GM21360 (cell line): ENCODE results near the gene CATSPERZ.

ENCODE experiments used
- ATAC-seq: cut with Tn5 transposase; IDR thresholded peaks from one replicate; pipeline ENCODE4 v1.9.1; 2021; ENCODE audit warnings: mild to moderate bottlenecking, moderate library complexity; ENCODE audit not compliant: unreplicated experiment

CATSPERZ gene

GRCh38 chr11:64352995-64353714 is 53.0 kb downstream of the CATSPERZ start:
- no peak for ATAC-seq

- no peak for ATAC-seq
Measured at GRCh38 chr11:64353715-64354506, 53.8 kb downstream of the CATSPERZ start.
